DMS53 treated with DMSO at 0.1 percent for 48 hours (cell line): Measurements from ENCODE around the gene PRPF6.
A peak's percentile ranks its signal among the peaks of the same experiment; 100 is the strongest.

Experiments used
- DNase-seq: peaks from one replicate; lab custom pipeline; 2025; ENCODE audit not compliant: unreplicated experiment; lab: John Stamatoyannopoulos, UW

Gene PRPF6, protein sequence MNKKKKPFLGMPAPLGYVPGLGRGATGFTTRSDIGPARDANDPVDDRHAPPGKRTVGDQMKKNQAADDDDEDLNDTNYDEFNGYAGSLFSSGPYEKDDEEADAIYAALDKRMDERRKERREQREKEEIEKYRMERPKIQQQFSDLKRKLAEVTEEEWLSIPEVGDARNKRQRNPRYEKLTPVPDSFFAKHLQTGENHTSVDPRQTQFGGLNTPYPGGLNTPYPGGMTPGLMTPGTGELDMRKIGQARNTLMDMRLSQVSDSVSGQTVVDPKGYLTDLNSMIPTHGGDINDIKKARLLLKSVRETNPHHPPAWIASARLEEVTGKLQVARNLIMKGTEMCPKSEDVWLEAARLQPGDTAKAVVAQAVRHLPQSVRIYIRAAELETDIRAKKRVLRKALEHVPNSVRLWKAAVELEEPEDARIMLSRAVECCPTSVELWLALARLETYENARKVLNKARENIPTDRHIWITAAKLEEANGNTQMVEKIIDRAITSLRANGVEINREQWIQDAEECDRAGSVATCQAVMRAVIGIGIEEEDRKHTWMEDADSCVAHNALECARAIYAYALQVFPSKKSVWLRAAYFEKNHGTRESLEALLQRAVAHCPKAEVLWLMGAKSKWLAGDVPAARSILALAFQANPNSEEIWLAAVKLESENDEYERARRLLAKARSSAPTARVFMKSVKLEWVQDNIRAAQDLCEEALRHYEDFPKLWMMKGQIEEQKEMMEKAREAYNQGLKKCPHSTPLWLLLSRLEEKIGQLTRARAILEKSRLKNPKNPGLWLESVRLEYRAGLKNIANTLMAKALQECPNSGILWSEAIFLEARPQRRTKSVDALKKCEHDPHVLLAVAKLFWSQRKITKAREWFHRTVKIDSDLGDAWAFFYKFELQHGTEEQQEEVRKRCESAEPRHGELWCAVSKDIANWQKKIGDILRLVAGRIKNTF

DNA sequence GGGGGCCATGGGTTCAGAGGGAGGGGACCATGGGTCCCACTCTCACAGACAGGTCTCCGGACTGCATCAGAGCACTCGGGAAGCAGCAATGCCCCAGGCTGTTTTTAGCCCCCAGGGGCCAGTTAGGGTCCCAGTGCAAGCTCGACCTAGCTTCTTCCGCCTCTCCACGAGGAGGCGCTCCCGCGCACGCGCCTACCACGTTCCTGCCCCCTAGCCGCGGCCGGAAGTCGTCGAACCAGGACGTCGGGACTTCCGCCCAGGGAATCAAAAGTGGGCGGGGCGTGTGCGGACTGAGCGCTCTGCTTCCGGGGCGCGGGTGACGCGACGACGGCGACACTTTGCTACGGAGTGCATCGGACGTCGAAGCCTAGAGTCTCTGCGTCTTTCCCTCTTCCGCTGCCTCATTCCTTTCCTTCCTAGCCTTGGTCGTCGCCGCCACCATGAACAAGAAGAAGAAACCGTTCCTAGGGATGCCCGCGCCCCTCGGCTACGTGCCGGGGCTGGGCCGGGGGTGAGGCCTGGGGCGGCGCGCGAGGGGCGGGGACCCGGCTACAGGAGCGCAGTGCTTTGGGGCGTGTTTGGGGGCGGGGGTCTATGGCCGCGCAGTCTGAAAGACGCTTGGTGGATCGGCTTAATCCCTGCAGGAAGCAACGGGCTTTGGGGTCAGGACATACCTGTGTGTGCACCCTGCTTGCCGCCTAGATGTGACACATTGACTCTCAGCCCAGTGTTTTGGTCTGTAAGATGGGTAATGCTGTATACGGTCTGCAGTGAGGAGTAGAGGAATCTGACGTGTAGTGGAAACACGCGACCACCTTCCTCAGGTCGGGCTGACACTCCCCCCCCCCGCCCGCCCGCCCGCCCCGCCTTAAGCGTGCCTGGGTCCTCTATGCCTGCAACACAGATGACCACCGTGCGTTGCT lies at the start of gene PRPF6:
Gene PRPF6, plus strand, starts transcription at position 327 of the 923 bp plus-strand sequence. Its CDS starts 114 bp downstream, at position 441.
- peak; percentile 93 for DNase-seq

DNA sequence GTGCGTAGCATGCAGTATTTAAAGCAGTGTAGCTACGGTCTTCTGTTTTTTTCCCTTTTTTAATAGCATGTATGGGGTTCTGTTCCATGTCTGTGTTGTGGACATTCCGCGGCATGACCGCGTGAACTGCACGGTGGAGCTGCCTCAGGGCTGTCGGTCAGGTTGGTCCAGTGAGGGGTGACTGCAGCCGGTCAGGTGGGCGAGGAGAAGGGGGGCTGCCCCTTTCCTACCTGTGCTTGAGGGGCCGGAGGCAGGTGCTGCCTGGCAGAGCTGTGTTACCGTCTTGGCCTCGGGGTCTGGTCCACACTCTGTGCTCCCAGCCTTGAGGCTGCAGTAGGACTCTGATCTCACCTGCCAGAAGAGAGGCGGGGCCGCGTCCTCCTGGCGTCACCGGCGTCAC lies 49.2 kb upstream of the PRPF6 start:
- no peak for DNase-seq

DNA sequence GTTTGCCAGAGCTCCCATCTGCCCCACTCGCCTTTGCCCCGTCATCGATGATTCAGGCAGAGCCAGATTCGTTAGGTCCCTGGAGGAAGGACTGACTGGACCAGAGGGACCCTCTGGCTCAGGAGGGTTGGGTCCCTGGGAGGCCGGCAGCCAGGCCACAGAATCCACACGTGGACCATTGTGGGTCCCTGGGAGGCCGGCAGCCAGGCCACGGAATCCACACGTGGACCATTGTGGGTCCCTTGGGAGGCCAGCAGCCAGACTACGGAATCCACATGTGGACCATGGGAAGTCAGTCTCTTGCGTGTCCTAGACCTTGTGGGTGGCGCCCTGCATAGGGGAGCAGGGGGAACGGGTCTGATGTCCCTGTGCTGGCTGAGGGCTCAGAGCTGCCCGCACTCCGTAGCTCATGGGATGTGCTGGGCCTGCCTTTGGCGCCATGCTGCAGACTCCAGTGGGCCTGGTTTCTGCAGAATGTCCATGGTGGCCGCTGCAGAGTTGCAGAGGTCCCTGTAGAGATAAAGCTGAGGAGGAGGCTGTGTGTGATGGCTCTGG lies 48.2 kb upstream of the PRPF6 start:
- no peak for DNase-seq

DNA sequence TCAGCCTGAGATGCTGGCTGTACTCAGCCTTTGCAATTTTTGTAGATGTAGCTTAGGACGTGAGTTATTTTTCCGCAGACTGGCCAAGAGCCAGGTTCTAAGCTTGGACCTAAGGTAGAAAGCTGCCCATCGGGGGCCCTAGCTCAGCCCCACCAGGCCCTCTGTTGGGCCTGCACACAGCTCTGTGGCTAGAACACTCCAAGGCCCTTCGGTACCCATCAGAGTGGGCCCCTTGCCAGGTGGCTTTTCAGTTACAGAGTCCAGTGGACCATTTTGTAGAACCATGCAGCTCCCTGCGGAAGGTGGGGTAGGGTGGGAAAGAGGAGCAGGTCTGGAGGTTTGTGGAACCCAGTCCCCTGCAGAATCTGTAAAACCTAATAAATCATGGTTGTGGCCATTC lies 47.3 kb upstream of the PRPF6 start:
- DNase-seq = no peak

DNA sequence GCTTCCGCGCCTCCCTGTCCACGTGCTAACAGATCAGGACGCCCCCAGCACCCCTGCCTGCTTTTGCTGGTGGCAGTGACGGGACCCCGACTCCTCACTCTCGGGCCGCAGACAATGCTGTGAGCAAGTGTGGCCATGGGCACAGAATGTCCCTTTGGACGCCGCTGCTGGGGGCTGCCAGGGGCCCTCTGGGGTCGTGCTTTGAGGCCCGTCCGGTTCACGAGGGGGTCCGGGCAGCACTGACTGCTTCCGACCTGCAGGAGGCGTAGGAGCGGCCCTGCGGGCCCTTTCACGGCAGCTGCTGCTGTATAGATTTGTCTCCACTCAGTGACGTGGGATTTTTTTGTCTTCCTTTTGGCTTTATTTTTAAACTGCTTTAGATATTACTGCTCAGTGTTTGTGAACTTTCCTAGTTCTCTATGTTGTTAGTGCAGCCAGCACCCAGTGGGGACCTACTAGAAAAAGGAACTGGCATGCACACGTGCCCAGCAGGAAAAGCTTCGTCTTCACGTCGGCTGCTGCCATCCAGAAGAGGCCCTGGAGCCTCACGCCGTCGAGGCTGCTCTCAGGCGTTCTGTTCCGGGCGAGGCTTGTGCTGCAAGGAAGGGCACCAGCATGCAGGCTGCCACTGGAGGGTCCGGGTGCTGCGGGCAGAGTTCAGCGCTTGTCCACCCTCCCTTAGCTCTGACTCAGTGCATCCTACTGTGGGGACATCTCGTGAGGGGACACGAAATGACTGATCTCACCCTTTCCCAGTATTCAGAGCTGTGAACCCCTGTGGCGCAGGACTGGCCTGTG lies 46.5 kb upstream of the PRPF6 start:
- no peak for DNase-seq

DNA sequence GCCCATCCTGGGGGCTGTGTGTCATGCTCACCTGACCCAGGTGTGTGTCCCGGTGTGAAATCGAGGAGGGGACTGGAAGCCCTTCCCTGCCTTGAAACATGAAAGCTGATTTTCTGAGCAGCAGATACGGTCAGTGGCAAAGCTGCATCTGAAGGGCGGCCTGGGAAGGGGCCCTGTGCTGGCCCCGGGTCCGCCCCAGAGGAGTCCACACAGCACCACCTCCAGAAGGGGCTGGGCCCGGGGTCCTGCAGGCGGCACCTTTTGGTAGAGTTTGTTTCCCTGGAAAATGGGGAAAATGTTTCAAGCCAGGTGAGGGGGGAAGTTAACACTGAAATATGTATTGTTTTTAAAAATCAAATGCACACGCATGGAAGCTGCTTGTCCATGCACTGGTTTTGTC lies 45.5 kb upstream of the PRPF6 start:
- DNase-seq = no peak

DNA sequence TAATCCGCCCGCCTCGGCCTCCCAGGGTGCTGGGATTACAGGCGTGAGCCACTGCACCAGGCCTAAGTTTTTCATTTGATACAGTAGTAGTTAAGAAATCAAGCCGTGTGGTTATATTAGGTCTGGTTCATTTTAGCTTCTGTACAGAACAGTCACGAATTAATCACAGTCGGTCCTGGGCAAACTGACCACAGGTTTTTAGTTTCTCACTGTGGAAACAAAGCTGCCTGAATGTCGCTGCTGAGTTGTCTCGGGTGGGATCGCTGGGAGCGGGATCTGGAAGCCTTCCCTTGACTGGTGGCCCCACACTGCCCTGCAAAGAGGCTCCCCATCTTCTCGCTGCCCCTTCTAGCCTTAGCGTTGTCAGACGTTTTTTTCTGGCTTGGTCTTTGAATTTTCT lies 43.3 kb upstream of the PRPF6 start:
- no peak for DNase-seq

DNA sequence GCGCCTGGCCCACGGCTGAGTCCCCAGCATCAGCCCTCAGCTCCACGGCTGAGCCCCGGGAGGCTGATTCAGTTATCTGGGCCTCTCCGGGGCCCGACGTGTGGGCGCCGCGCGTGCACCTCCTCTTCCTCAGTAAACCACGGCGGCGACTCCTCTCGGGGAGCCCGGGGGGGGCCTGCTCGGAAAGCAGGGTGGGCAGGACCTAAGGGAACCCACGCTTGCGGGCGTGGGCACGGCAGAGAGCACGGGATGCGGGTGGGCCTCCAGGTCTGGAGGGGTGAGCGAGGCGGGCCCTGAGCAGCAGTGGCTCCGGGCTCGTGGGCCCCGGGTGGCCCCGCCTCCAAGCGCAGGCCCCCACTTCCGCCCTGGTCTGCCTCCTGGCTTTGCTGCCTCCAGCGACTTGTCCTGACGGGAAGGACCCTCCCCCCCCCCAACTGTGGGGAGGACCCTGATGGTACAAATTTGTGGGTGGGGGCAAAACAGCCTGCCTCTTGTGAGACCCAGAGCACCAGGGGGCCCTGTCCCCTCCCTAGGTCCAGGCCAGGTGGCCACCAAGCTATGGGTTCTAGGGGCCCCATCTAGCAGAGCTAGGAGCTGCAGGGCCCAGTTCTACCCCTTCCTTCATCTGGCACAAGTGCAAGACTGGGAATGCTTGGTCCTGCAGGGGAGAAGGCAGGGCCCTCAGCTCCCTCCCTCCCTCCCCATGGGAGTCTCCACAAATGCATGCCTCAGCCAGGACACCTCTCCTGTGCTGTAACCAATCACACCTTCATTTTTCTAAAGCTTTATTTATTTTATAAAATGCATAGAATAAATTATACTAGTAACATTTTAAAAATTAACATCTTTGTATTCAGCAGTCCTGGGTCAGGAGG lies 41.6 kb upstream of the PRPF6 start:
- no peak for DNase-seq

DNA sequence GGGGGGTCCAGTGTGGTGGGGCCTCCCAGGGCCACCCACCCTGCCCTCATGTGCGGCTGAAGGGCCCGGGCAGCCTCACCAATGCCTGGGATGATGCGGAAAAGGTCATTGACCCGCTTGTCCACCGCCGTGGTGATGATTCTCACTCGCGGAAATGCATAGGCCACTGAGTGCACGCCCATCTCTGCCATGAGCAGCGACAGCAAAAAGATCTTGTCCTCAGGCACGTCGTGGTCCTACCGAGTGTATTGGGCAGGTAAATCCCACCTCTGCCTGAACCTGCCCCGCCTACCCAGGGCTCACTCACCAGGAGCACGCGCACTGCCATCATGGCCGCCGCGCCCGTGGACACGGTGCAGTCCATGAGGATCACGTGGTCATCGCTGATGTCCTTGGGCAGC lies 40.9 kb upstream of the PRPF6 start:
- no peak for DNase-seq

DNA sequence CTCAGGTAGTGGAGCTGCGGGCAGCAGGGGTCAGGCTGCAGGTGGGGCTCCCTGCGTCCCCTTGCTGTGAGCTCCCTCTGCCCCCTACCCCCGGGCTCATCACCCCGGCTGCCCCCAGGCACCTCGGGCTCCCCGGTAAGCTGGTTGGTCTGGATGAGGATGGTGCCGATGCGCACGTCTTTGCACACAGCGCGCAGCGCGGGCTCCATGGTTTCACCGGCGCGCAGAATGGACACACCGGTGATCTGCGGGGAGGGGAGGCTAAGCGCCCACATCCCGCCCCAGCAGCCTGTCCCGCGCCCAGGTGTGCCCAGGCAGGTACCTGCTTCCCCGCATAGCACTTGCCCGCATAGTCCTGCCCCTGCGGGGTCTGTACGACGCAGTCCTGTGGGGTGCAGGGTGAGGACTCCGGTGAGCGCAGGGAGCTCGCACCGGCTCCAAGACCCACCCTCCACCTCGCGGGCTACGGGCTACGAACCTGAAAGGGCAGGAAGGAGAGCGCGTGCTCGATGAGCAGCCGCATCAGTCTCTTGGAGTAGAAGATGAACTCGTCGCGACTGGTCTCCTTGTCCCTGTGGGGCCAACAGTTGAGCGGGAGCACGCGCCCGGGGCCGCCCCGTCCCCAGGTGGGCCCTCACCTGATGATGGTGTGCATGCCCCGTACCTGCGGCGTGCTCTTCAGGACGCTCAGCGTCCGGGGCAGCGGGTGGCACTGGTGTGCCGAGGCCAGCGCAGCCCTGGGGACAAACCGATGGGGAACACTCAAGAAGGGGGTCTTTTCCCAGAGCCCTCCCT lies 40.3 kb upstream of the PRPF6 start:
- DNase-seq = no peak

DNA sequence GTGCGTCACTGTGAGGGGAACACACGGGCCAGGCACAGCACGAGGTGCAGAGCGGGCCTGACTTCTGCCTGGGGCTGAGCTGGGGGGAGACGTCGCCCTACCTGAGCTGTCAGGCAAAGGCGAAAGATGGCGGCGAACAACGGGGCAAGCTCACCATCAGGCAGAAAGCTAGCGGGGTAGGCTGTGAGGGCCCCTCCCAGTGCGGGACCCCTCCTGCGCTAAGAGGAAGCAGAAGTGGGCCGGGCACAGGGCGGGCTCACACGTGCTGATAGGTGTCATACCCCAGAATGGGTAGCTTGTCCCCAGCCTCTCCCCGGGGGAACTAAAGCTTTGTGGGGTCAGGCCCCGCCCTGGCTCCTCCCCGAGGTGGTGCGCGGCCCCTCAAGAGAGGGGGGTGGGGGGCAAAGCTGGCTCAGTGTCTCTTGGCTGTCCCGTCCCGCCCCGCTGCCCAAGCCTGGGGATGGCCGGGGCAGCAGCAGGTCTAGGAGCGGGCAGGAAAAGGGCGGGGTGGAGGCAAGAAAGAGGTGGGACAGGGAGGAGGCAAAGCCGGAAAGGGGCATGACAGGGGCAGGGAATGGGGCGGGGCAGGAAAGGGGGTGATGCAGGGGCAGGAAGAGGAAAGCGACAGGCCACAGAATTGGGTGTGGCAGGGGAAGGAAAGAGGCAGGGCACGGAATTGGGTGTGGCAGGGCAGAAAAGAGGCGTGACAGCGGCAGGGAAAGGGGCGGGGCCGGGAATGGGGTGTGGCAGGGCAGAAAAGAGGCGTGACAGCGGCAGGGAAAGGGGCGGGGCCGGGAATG lies 39.5 kb upstream of the PRPF6 start:
- no peak for DNase-seq

DNA sequence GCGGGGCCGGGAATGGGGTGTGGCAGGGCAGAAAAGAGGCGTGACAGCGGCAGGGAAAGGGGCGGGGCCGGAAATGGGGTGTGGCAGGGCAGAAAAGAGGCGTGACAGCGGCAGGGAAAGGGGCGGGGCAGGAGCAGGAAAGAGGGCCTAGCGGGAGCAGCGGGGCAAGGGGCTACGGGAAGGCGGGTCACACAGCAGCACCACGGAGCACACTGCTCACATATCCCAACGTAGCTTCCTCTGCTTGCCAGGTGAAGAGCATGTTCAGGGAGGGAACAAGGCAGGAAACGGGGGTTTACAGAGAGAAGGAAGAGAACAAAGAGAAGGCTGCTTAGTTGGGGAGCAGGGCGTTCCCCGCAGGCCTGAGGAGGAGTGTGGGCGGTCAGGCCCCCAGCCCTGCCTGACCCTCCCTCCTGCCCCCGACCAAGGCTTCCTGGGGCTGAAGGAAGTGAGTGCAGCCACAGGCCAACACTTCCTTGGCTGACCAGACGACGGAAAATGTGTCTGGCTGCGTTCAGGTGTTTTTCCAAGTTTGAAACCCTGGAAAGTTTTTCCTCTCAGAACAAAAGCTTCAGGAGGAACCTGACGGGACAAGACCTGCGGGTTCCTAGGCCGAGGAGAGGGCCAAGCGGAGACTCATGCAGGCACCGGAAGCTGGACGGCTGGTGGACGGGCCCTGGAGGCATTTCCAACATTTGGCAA lies 38.5 kb upstream of the PRPF6 start:
- DNase-seq = no peak

DNA sequence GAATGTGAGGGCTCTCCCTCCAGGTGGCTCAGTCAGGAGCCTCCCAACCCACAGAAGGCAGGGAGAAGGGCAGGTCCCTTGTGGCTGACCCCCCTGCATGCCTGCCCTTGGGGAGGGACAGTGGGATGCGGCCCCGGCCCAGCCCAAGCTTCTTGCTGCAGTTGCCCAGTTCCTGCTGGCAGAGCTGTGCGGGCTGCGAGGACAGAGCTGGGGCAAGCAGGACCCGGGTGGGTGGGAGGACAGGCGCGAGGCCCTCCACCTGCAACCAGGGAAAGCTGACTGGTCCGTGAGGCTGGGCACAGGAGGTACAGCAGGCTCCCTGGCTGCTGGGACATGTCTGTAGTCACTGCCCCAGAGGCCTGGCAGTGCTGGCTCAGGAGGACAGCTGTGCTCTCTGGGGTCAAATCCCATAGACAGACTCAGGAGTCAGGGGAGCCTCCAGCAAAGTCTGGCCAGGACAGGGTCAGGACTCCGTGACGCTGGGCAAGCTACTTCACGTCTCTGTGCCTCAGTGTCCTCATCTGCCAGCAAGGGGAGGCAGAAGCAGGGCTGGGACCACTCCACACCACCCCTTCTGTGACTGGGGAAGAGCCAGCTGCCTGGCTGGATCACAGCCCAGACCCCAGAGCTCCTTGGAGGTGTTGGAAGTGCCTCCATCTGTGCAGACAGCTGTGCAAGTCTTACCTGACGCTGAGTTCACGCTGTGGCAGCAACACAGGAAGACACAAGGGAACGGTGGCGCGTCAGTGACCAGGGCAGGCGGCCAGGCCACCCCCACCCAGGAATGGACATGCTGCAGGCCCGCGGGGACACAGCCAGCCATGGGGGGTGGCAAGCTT lies 37.7 kb upstream of the PRPF6 start:
- no peak for DNase-seq

DNA sequence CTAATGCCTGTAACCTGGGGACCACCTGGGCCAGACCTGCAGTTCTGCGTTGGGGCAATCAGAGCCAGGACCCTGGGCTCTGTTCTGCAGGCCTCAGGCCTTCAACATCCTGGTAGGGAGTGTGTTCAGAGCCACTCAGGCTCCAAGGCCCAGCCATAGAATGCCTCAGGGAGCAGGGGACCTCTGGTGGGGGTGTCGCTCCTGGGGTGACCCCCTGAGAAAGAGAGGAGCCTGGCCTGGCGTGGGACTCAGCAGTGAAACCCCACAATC lies 37.2 kb upstream of the PRPF6 start:
- no peak for DNase-seq

DNA sequence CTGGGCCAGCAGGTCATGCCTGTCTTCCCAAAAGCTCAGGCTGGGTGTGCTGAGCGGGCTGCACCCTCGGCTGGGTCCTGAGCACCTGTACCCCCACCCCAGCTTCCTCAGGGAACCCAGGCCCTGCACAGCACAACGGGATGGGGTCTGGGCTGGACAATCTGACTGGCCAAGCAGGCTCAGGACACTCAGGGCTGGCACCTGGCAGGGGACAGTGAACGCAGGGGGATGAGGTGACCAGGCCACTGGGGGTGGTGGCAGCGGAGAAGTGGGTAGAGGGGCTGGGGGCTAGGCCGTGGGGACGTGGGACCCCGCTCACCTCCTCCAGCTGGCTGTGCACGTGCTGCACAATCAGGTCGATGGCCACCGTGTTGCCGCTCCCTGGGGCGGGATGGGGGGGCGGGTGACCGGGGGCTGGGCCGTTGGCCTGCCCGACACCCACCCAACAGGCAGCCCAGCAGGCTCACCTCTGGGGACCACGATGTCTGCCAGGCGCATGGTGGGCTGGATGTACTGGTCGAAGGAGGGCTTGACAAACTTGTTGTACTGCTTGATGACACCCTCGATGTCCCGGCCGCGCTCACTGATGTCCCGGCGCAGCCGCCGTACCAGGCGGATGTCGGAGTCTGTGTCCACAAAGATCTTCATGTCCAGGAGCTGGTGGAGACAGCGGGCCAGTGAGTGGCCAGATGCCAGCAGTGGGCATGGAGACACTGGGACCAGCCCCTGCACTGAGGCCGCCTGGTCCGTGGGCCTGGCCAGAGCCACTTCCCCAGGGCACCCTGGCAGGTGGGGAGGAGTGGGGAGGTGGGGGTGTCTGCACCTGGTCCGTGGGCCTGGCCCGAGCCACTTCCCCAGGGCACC lies 36.6 kb upstream of the PRPF6 start:
- DNase-seq = no peak
